Measurements from ENCODE around the gene RNF34.
A peak's percentile ranks its signal among the peaks of the same experiment; 100 is the strongest.

Gene RNF34

GRCh38 chr12:121442028-121442948 lies 42.4 kb downstream of the RNF34 start:
- Histone ChIP-seq H4K8ac (ENCODE audit: low read depth, low read length) (no peak overlapping the region), H3K18ac (ENCODE audit: low read length) (no peak overlapping the region), H3K79me2 (ENCODE audit: control insufficient read depth, insufficient read depth, low read length) (no peaks in the 10 kb centered on the region), H2AK5ac (ENCODE audit: low read length) (no peak overlapping the region), H3K56ac (ENCODE audit: low read length) (no peak overlapping the region), H4K5ac (ENCODE audit: low read length) (no peak overlapping the region), H2BK5ac (ENCODE audit: low read length) (no peak overlapping the region), H3K4ac (ENCODE audit: low read depth, low read length) (no peak overlapping the region), H3K79me1 (ENCODE audit: low read length) (no peaks in the 10 kb centered on the region), H3K23ac (ENCODE audit: low read length) (no peak overlapping the region), H3K27ac (ENCODE audit: low read depth, low read length) (no peak overlapping the region), H3K4me3 (ENCODE audit: low read length) (no peak overlapping the region), H3K4me1 (ENCODE audit: control insufficient read depth, low read depth, low read length) (no peaks in the 10 kb centered on the region), H2BK120ac (ENCODE audit: low read depth, low read length) (no peak overlapping the region), H3K9ac (ENCODE audit: low read length) (no peak overlapping the region), H2BK15ac (replicated peaks; ENCODE audit: low read depth) (no peak overlapping the region), H3K27me3 (ENCODE audit: insufficient read depth, low read length, poor library complexity) (no peaks in the 10 kb centered on the region), H3K4me2 (ENCODE audit: low read length) (no peak overlapping the region), H3K36me3 (ENCODE audit: control insufficient read depth, insufficient read depth, low read length) (peaks cover 22% of the 10 kb centered on the region)
- DNase-seq: no peak
- no CpG with 5 or more reads among the region's 68 CpGs for WGBS (ENCODE audit: extremely low coverage, insufficient coverage, low lambda C conversion rate)

GRCh38 chr12:121443193-121443870 lies 43.4 kb downstream of the RNF34 start:
- Histone ChIP-seq H3K27me3 (ENCODE audit: insufficient read depth, low read length, poor library complexity) (no peaks in the 10 kb centered on the region), H3K79me1 (ENCODE audit: low read length) (no peaks in the 10 kb centered on the region), H3K56ac (ENCODE audit: low read length) (no peak overlapping the region), H3K4ac (ENCODE audit: low read depth, low read length) (no peak overlapping the region), H2BK120ac (ENCODE audit: low read depth, low read length) (no peak overlapping the region), H3K23ac (ENCODE audit: low read length) (no peak overlapping the region), H4K5ac (ENCODE audit: low read length) (no peak overlapping the region), H3K27ac (ENCODE audit: low read depth, low read length) (no peak overlapping the region), H2BK5ac (ENCODE audit: low read length) (no peak overlapping the region), H3K36me3 (ENCODE audit: control insufficient read depth, insufficient read depth, low read length) (peaks cover 17% of the 10 kb centered on the region), H3K4me1 (ENCODE audit: control insufficient read depth, low read depth, low read length) (no peaks in the 10 kb centered on the region), H3K9ac (ENCODE audit: low read length) (no peak overlapping the region), H3K18ac (ENCODE audit: low read length) (no peak overlapping the region), H3K4me3 (ENCODE audit: low read length) (no peak overlapping the region), H2AK5ac (ENCODE audit: low read length) (no peak overlapping the region), H3K79me2 (ENCODE audit: control insufficient read depth, insufficient read depth, low read length) (no peaks in the 10 kb centered on the region), H2BK15ac (replicated peaks; ENCODE audit: low read depth) (no peak overlapping the region), H3K4me2 (ENCODE audit: low read length) (no peak overlapping the region), H4K8ac (ENCODE audit: low read depth, low read length) (no peak overlapping the region)
- no CpG with 5 or more reads among the region's 20 CpGs for WGBS (ENCODE audit: extremely low coverage, insufficient coverage, low lambda C conversion rate)
- DNase-seq: peak; percentile 83

GRCh38 chr12:121443911-121444841 lies 44.3 kb downstream of the RNF34 start:
- Histone ChIP-seq H3K27ac (ENCODE audit: low read depth, low read length) (no peak overlapping the region), H3K9ac (ENCODE audit: low read length) (no peak overlapping the region), H3K56ac (ENCODE audit: low read length) (no peak overlapping the region)

GRCh38 chr12:121444842-121445202 lies 44.9 kb downstream of the RNF34 start:
- no peak overlapping the region for H2BK5ac ChIP-seq (ENCODE audit: low read length)
- no peak overlapping the region for H2BK120ac ChIP-seq (ENCODE audit: low read depth, low read length)
- WGBS (ENCODE audit: extremely low coverage, insufficient coverage, low lambda C conversion rate): no CpG with 5 or more reads among the region's 4 CpGs
- H3K56ac ChIP-seq (ENCODE audit: low read length): no peak overlapping the region
- H3K4me3 ChIP-seq (ENCODE audit: low read length): no peak overlapping the region
- H3K18ac ChIP-seq (ENCODE audit: low read length): no peak overlapping the region
- H3K27me3 ChIP-seq (ENCODE audit: insufficient read depth, low read length, poor library complexity): no peaks in the 10 kb centered on the region
- no peak for DNase-seq
- H3K27ac ChIP-seq (ENCODE audit: low read depth, low read length): no peak overlapping the region
- H2AK5ac ChIP-seq (ENCODE audit: low read length): no peak overlapping the region
- H4K5ac ChIP-seq (ENCODE audit: low read length): no peak overlapping the region
- H3K36me3 ChIP-seq (ENCODE audit: control insufficient read depth, insufficient read depth, low read length): peaks cover 12% of the 10 kb centered on the region
- H3K79me1 ChIP-seq (ENCODE audit: low read length): peaks cover 2% of the 10 kb centered on the region
- H3K9ac ChIP-seq (ENCODE audit: low read length): no peak overlapping the region
- H3K4me1 ChIP-seq (ENCODE audit: control insufficient read depth, low read depth, low read length): no peaks in the 10 kb centered on the region
- H3K23ac ChIP-seq (ENCODE audit: low read length): no peak overlapping the region
- H3K79me2 ChIP-seq (ENCODE audit: control insufficient read depth, insufficient read depth, low read length): no peaks in the 10 kb centered on the region
- H4K8ac ChIP-seq (ENCODE audit: low read depth, low read length): no peak overlapping the region
- H3K4ac ChIP-seq (ENCODE audit: low read depth, low read length): no peak overlapping the region
- H3K4me2 ChIP-seq (ENCODE audit: low read length): no peak overlapping the region
- H2BK15ac ChIP-seq (replicated peaks; ENCODE audit: low read depth): no peak overlapping the region

More at GRCh38 chr12:121443911-121444841, 44.3 kb downstream of the RNF34 start:
- Histone ChIP-seq H3K79me1 (ENCODE audit: low read length) (no peaks in the 10 kb centered on the region), H3K79me2 (ENCODE audit: control insufficient read depth, insufficient read depth, low read length) (no peaks in the 10 kb centered on the region), H4K8ac (ENCODE audit: low read depth, low read length) (no peak overlapping the region), H3K4me2 (ENCODE audit: low read length) (no peak overlapping the region), H4K5ac (ENCODE audit: low read length) (no peak overlapping the region), H3K36me3 (ENCODE audit: control insufficient read depth, insufficient read depth, low read length) (peaks cover 15% of the 10 kb centered on the region), H2AK5ac (ENCODE audit: low read length) (no peak overlapping the region), H3K23ac (ENCODE audit: low read length) (no peak overlapping the region), H3K4me1 (ENCODE audit: control insufficient read depth, low read depth, low read length) (no peaks in the 10 kb centered on the region), H2BK120ac (ENCODE audit: low read depth, low read length) (no peak overlapping the region), H3K4me3 (ENCODE audit: low read length) (no peak overlapping the region), H2BK15ac (replicated peaks; ENCODE audit: low read depth) (no peak overlapping the region), H2BK5ac (ENCODE audit: low read length) (no peak overlapping the region), H3K18ac (ENCODE audit: low read length) (no peak overlapping the region), H3K4ac (ENCODE audit: low read depth, low read length) (no peak overlapping the region), H3K27me3 (ENCODE audit: insufficient read depth, low read length, poor library complexity) (no peaks in the 10 kb centered on the region)
- no peak for DNase-seq
- no CpG with 5 or more reads among the region's 45 CpGs for WGBS (ENCODE audit: extremely low coverage, insufficient coverage, low lambda C conversion rate)

- Histone ChIP-seq H3K79me2 (ENCODE audit: control insufficient read depth, insufficient read depth, low read length) (no peaks in the 10 kb centered on the region), H2BK120ac (ENCODE audit: low read depth, low read length) (no peak overlapping the region), H3K9ac (ENCODE audit: low read length) (no peak overlapping the region), H3K23ac (ENCODE audit: low read length) (no peak overlapping the region), H3K27ac (ENCODE audit: low read depth, low read length) (no peak overlapping the region), H3K4me1 (ENCODE audit: control insufficient read depth, low read depth, low read length) (no peaks in the 10 kb centered on the region), H3K4ac (ENCODE audit: low read depth, low read length) (no peak overlapping the region), H3K4me3 (ENCODE audit: low read length) (no peak overlapping the region), H3K56ac (ENCODE audit: low read length) (no peak overlapping the region), H3K27me3 (ENCODE audit: insufficient read depth, low read length, poor library complexity) (no peaks in the 10 kb centered on the region), H2BK15ac (replicated peaks; ENCODE audit: low read depth) (no peak overlapping the region), H4K8ac (ENCODE audit: low read depth, low read length) (no peak overlapping the region), H3K79me1 (ENCODE audit: low read length) (peaks cover 2% of the 10 kb centered on the region), H4K5ac (ENCODE audit: low read length) (no peak overlapping the region), H2BK5ac (ENCODE audit: low read length) (no peak overlapping the region), H2AK5ac (ENCODE audit: low read length) (no peak overlapping the region), H3K36me3 (ENCODE audit: control insufficient read depth, insufficient read depth, low read length) (peaks cover 4% of the 10 kb centered on the region), H3K4me2 (ENCODE audit: low read length) (no peak overlapping the region), H3K18ac (ENCODE audit: low read length) (no peak overlapping the region)
- DNase-seq: no peak
- WGBS (ENCODE audit: extremely low coverage, insufficient coverage, low lambda C conversion rate): no CpG with 5 or more reads among the region's 3 CpGs
Measured at GRCh38 chr12:121446750-121447149, 46.8 kb downstream of the RNF34 start.
